ENCODE measurements around the gene REXO5.

DNA sequence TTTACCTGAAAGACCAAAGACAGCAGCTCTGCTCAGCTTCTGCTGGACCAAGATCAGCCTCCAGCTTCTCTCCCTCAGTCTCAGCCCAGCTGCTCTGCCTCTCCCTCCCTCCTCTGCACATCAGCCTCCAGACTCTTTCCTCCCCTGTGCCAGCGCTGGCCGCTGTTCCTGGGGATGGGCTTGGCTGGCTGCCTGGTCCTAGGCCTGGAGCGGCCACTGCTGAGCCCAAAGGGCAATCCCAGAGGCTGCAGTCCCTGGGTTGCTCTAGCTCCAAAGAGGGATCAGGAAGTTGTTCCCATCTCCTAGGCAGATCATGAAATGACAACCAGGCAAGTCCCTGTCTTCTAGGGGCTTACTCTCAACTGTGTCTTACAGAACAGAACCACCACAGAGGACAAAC, 62.6 kb downstream of the REXO5 start:
- TF ChIP-seq, protein P1, sequence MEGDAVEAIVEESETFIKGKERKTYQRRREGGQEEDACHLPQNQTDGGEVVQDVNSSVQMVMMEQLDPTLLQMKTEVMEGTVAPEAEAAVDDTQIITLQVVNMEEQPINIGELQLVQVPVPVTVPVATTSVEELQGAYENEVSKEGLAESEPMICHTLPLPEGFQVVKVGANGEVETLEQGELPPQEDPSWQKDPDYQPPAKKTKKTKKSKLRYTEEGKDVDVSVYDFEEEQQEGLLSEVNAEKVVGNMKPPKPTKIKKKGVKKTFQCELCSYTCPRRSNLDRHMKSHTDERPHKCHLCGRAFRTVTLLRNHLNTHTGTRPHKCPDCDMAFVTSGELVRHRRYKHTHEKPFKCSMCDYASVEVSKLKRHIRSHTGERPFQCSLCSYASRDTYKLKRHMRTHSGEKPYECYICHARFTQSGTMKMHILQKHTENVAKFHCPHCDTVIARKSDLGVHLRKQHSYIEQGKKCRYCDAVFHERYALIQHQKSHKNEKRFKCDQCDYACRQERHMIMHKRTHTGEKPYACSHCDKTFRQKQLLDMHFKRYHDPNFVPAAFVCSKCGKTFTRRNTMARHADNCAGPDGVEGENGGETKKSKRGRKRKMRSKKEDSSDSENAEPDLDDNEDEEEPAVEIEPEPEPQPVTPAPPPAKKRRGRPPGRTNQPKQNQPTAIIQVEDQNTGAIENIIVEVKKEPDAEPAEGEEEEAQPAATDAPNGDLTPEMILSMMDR (optimal IDR thresholded peaks at IDR 0.05 in 1 of 3, IDR thresholded peaks at IDR 0.05 in 1 of 3, conservative IDR thresholded peaks at IDR 0.05 in 1 of 3; ENCODE audit: extremely low read depth in 1 of 3, insufficient read depth in 2 of 3, low read length in 3 of 3), result no peak
- TF ChIP-seq EZH2 (IDR thresholded peaks at IDR 0.05; ENCODE audit: low read length), result no peak
